Urothelium cell line (cell line): ENCODE results near the gene MAP4K1.
"Not testable (repeated sequence)": the region's sequence is repeated elsewhere in the genome, so short reads cannot be mapped to it uniquely, and the experiment has no call there.

Source experiments
- DNase-seq: peaks from one replicate; pipeline ENCODE4 v3.0.0; 2011; ENCODE audit warnings: low spot score, mixed read lengths
- FAIRE-seq: peaks from 2 replicates; lab custom pipeline; 2011; peaks lifted over from hg19 to GRCh38; lab: Jason Lieb, UNC

Gene MAP4K1

DNA sequence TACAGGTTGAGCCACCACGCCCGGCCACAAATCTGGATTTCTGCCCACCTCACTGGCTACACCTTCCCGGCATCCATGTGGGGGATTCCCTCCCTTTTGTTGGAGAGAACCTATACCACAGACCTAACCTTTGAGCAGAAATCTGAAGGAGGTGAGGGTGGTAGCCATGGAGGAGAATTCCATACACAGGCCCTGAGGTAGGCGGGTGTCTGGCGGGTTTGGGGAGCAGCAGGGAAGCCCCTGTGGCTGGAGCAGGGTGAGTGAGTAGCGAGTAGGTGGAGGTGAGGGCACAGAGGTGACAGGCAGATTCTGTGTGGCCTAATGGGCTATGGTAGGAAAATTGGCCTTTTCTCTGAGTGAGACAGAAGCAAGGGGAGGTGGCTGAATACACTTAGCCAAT, 11.8 kb upstream of the MAP4K1 start:
- FAIRE-seq: no peak
- DNase-seq: no peak

DNA sequence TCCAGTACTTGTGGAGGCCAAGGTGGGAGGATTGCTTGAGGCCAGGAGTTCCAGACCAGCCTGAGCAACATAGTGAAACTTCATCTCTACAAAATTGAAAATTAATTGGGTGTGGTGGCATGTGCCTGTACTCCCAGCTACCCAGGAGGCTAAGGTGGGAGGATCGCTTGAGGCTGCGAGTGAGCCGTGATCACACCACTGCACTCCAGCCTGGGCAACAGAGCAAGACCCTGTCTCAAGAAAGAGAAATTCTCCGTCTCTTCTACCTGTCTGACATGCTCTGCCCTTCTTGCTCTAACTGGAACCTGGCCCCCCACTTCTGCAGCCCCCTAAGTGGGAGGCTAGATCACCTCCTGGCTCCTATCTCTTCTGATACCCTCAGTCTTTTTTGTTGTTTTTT, 8.6 kb upstream of the MAP4K1 start:
- DNase-seq: no peak
- no peak for FAIRE-seq

DNA sequence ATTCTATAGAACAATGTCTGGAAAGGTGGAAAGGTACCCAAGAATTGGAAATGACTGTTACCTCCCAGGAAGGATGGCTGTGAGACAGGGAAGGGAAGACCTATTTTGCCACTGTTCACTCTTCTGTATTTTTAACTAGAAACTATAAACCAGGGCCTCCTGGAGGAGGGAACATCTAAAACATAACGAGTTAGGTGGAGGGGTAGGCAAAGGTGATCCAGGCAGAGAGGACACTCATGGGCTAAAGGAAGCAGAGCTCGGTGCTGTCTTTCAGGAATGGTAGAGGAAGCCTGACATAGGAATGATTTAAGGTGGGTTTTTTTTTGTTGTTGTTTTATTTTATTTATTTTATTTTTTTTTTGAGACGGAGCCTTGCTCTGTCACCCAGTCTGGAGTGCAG, 7.1 kb upstream of the MAP4K1 start:
- FAIRE-seq (no peak), DNase-seq (no peak)

DNA sequence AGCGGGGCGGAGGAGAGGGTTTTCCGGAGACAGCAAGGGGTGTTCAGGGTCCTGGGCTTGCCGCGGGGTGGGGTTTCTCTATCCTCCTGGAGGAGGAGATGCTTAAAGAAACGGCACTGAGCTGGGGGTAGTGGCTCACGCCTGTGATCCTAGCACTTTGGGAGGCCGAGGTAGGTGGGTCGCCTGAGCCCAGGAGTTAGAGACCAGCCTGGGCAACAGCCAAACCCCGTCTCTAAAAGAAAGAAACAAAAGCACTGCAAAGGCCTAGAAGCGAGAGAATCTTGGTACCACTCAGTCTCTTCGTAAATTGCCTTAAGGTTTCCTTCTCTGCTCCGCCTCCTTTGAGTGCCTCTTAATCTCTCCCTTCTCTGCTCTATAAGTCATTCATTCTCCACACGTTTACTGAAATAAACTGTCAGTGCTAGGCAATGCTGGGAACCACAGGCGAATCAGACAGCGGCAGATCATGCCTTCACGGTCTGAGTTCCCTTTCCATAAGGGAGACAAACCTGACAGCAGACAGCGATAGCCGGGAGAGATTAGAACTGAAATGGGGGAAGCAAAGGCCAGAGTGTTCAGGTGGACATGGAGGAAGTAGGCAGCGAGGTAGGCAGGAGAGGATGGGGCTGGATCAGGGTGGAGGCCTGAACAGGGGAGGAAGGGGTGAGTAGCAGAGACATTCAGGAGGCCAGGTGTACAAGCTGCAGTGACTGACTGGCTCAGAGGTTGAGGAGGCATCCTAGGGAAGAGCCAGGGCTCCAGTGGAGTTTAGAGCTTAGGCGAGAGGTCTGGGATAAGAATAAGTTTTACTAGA, 1.8 kb upstream of the MAP4K1 start:
- DNase-seq: no peak
- no peak for FAIRE-seq

DNA sequence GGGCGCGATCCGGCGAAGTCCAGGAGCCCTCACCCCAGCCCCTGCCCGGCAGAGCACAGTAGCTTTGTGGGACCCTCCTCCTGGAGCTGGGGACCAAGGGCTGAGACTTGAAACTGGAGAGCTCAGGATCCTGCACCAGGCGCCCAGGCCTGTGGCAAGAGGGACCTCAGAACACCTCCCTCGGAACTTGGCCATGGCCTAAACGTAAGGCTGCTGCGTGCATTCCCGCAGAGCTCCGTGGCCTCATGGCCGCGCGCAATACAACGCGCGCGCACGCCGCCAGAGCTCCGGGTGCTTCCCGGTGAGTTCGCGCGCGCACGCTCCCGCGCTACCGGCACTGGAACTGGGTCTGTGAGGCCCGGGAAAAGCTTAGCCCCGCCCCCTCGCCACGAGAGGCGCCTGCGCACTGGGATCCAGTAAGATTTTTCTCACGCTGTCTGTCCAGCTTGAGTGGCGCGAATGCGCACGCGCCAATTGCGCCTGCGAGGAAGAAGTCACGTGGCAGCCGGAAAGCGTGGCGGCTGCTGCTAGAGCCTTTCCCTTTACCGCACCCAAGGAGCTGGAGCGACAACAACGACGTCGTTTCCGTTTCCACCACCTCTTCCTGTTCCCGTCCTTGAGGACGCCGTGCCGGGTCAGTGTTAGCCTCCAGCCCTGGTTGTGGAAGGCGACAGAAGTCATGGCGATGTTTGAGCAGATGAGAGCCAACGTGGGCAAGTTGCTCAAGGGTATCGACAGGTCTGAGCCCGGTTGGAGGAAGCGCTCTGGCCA, 1.0 kb upstream of the MAP4K1 start, which contains the start of gene EIF3K:
EIF3K (plus strand) TSS at position 599 of the 771 bp plus-strand sequence; CDS start at position 680, 81 bp downstream.
- DNase-seq: peak; percentile 99
- FAIRE-seq: peak; percentile 92

DNA sequence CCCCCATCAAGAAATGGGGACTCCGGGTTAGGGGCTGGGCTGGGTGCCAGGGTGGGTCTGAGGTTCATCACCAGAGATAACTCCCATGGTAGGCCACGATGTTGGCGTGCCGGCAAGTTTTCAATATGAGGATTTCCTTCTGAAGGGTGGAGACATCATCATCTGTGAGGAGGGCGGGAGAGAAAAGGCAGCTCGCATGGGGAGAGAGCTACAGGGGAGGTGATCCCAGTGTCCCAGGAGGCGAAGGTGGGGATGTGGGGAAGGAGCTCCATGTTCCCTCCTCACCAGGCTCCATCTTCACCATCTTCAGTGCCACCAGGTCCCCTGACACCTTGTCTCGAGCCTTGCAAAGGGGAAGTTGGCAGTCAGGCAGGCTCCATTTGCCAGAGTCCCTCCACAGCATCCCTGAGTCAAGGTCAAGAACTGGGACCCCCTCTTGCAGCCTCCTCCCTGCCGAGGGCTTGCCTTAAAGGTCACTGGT, 430 bp downstream of the MAP4K1 start:
- FAIRE-seq: no peak
- DNase-seq: no peak

DNA sequence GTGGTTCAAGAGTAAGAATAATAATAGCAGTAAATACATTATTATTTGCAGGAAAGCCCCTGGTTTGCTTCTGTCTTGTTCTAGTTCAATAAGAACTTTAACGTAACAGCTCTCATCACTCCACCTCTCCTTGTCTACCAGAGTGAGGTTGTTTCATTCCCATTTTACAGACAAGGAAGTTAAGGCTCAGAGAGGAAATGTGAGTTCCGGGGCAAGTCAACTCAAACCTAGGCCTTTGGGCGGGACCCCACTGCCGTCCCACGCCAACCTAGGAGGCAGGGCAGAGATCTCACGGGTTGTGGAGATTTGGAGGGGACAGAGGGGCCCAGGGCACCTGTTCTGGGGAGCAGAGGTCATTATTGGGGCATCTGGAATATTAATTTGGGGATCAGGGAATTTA, 1.5 kb downstream of the MAP4K1 start:
- FAIRE-seq: no peak
- DNase-seq: no peak

DNA sequence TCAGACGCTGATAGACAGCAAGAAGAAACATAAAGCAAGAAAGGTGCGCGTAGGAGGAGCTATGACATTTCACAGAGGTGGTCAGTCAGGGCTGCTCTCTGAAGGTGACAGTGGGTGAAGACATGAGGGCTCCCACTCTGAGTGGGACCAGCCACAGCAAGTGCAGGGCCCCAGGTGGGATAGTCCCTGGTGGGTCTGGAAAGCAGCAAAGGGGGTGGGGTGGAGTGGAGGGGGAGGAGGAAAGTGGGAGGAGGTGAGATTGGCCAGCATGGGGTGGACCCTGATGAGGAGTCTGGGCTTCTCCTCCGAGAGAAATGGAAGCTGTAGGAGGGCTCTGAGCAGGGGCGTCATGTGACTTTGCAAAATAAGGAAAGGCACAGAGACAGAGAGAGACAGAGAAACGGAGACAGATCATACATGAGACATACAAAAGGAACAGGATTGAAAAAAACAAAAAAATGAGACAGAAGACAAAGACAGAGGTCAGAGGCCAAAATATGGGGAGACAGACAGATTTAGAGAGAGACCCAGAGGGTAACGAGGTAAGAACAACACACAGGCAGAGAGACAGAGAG, 2.7 kb downstream of the MAP4K1 start:
- FAIRE-seq (no peak), DNase-seq (no peak)

DNA sequence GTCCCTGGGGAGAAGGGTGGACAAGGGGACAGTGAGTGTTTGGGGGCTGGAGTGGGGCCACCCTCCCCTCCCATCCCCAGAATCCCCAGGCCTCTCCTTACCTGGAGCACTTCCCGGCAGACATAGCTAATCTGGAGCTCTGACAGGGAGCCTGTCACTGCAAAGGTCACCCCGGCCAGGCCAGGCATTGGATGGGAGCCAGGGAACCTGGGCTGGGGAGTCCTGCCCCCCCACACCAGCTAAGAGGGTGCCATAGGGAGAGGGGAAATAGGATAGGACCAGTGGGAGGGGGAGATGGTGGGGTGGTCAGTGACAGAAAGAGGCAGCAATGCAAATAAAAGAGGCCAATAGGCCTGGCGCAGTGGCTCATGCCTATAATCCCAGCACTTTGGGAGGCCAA, 3.5 kb downstream of the MAP4K1 start:
- FAIRE-seq (no peak), DNase-seq (no peak)

DNA sequence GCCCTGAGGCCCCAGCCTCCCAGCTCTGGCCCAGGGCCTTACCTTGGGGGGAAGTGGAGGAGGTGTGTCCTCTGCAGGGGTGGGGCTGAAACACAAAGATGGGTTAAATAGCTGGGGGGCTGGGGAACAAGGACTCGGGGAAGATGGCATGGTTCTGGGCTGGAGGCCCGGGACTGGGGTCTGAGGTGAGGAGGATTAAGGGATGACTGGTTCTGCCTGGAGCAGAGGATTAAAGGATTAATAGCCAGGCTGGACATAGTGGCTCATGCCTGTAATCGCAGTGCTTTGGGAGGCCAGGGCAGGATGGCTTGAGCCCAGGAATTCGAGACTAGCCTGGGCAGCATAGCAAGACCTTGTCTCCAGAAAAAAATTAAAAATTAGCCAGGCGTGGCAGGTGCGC, 11.6 kb downstream of the MAP4K1 start:
- FAIRE-seq (no peak), DNase-seq (no peak)

DNA sequence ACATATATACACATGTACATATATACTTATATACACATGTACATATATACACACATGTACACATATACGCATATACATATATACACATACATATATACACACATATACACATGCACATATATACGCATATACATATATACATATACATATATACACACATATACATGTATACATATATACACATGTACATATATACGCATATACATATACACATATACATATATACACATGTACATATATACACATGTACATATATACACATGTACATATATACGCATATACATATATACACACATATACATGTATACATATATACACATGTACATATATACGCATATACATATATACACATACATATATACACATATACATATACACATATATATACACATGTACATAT, 14.9 kb downstream of the MAP4K1 start:
- DNase-seq, FAIRE-seq: not testable (repeated sequence)

DNA sequence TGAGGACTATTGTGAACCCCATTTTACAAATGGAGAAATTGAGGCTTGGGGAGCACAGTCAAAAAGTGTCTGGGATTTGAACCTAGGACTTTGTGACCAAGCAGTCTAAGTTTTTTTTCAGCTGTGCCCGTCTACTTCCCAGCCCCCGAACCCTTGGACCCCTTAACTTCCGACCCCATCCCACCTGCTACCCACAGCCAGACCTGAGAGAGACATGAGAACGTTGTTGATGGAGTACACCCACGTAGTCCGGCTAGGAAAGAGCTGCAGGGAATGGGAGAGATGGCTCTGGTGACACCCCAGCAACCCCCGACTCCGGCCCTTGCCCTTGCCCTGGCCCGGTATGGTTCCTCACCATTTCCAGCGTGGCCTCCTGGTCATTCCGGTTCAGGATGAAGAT, 18.0 kb downstream of the MAP4K1 start:
- DNase-seq: no peak
- no peak for FAIRE-seq

DNA sequence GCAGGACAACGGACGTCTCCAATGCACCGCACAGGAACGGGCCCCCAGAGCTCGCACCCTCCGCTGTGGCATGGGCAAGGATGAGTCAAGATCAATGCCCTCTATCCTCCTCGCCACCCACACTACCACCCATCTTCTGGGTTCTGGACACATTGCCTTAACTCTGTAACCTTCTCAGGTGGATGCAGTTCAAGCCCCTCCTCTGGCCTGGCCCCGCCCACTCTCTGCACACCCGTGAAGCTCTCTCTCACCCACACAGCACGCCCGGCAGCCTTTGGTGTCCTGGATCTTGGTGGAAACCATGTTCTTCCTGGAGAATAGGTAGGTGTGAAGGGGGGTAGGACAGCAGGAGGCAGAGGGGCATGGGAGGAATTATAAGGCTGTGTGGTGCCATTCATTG, 20.7 kb downstream of the MAP4K1 start:
- DNase-seq (no peak), FAIRE-seq (no peak)

DNA sequence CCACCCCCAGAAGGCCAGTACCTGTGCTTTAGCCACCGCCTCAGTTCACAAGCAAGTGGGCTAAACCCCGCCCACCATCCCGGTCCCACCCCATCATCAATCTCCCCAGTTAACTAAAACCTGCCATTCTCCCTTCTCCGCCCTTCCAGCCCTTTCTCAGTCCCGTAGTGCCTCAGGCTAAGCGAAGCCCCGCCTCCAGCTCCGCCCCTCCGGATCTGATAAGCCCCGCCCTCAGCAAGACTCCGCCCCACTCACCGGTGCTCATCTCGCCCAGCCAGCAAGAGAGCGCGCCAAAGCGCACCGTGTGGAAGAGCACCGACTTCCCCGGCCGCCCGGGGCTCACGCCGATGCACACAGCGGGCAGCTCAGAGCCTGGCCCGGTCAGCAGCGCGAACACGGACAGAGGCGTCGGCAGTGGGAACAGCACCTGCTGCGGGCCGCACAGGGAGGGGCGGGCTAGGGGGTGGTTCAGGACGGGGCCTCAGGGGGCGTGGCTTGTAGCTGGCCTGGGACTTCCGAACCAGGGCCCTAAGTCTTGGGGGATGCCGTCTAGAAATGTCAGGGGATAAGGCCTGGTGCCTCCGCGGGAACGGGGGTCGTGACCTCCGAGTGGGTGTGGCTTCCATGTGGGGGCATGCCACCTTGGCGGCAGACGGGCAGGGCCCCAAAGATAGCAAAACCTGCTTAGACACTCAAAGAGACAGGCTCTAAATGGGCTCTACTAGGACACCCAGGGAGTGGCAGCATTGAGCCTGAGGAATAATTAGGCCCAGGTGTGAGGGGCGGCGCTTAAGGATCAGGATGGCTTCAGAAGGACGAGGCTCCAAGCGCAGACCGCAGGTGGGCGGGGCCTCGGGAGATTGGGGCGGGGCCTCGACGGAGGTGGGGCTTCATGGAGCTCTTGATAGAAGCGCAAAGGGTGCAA, 21.4 kb downstream of the MAP4K1 start:
- FAIRE-seq (no peak), DNase-seq (no peak)

DNA sequence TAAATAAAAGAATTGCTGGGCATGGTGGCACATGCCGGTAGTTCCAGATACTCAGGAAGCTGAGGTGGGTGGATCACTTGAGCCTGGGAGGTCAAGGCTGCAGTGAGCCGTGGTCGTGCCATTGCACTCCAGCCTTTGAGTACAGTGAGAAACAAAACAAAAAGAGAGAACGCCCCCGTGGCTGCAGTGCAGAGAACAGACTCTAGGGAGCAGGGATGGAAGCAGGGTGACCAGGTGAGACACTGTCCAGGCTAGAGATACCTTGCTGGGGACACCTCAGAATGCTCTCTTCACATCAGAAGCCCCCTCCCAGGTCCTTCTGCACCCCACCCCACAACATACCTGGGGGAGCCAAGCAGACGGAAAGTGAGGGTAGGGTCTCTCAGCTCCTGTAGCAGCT, 24.8 kb downstream of the MAP4K1 start:
- no peak for FAIRE-seq
- no peak for DNase-seq

DNA sequence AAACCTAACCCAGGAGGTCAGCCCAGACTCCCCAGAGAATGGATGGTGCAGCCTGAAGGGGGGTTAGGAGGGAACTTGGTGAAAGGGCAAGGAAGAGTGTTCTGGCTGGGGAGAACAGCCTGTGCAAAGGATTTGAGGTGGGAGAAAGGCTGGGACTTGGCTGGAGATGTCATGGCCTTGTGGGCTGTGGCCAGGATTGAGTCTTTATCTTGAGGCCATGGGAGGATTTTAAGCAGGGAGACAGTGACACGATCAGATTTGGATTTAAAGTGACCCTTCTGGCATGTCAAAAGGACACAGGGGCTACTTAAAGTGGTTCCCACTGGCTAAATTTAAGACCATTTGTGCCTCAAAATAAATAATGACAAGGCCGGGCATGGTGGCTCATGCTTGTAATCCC, 29.7 kb downstream of the MAP4K1 start:
- DNase-seq: no peak

DNA sequence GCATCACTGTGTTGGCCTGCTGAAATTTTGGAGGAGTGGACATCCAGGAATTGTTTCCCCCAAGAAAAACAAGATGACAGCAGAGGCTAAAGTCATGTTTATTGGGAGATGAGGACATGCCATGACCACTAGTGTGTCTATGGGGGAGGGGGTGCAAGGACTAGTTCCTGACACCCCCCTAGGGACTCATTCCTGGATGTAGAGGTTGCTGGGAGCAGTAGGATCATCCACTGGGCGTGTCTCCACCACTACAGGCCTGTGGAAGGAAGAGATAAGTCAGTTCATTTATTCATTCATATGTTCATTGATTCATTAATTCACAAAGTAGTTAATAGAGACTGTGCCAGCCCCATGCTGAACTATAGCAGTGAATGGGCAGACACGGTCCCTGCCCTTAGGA, 30.2 kb downstream of the MAP4K1 start:
- no peak for FAIRE-seq
- DNase-seq: no peak

More for the DNA sequence above, 29.7 kb downstream of the MAP4K1 start:
- no peak for FAIRE-seq

DNA sequence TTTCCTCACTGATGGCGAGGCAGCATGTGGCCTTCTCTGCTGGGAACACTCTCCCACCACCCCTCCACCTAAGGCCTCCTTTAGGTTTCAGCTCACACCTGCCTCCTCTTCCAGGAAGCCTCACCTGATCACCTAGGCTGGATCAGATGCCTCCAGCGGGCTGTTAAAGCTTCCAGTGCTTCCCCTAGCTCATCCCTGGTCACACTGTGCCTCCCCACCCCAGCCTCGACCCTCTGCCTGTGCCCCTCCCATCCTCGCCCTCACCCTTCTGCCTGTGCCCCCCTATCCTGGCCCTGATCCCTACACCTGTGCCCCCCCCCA, 33.8 kb downstream of the MAP4K1 start:
- FAIRE-seq (no peak), DNase-seq (no peak)

DNA sequence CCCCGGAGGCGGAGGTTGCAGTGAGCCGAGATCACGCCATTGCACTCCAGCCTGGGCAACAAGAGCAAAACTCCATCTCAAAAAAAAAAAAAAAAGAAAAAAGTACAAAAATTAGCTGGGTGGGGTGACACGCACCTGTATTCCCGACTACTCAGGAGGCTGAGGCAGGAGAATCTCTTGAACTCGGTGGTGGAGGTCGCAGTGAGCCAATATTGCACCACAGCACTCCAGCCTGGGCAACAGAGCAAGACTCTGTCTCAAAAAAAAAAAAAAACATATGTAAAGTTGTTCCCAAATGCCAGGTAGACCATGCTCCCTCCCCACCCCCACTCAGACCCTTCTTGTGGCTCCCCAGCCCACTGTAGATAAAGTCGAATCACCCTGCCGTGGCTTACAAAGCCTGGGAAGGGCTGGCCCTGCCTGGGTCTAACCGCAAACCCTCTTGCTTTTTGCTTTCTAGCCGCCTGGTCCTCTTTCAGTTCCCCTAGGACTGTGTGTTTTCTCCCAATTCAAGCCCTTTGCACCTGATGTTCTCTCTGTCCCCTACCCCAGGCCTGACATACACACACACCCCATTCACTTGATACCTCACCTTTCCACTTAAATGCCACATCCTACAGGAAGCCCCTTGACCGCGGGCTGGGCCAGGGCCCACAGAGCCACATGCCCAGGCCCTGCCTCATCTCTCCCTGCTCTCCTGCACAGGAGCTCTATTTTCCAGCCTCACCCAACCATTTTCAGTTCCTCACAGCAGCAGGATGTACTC, 34.4 kb downstream of the MAP4K1 start:
- FAIRE-seq (no peak), DNase-seq (no peak)

DNA sequence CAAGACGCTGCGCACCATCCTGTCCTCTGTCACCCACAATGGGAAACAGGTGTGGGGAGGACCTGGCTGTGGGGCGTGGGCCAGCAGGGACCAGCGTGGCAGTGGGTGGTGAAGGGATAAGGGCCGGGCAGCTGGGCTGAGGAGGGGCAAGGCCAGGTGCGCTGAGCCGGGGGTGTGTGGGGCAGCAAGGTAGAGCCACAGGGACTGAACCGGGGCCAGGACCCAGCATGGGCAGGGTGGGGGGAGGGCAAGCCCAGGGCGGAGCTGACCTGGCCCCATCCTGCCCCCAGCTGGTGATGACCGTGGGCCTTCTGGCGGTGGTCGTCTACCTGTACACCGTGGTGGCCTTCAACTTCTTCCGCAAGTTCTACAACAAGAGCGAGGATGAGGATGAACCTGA, 37.7 kb downstream of the MAP4K1 start:
- no peak for DNase-seq
- FAIRE-seq: no peak
